Measurements from ENCODE around the gene ACBD5. TPM values are rescaled to one million over a fixed set of nuclear protein-coding genes. Genes with fewer than 3 reads are reported as not detected.
"Not testable (repeated sequence)": the region's sequence is repeated elsewhere in the genome, so short reads cannot be mapped to it uniquely, and the experiment has no call there.

ACBD5 gene
- polyA plus RNA-seq, 1 experiment: 15.7 TPM

DNA sequence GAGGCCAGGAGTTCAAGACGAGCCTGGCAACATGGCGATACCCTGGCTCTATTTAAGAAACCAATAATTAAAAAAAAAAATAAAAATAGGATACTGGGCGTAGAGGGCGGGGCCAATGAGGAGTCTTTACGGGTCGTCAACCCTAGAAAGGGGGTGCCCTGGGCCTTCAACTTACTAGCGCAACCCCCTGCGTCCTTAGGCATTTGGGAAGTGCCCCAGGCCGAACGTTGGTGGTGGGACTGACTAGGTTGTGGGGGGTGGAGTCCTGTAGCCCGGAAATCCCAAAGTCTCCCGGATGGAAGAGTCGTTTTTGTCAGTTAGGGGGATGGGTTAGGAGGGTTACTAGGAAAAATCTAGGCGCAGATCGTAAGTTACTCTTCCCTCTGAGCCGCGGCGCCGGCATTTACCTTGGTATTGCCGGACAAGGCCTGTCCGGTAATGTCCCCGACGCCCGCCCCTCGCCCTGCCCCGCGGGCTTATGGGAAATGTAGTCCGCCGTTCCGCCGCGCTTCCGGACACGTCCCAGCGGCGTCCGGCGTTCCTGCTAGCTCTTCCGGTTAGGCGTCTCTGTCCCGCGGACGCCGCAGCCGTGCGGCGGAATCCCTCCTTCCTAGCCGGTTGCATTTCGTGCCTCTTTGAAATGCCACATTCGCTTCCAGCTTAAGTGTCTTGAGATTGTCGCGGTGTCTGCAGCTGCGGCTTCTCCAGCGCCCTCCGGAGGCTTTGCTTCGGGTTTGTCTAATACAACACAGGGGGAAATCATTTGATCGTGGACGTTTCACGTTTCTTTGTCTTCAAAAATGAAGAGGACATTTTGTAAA is 1.3 kb upstream of the ACBD5 start:
- TF ChIP-seq, protein P1, sequence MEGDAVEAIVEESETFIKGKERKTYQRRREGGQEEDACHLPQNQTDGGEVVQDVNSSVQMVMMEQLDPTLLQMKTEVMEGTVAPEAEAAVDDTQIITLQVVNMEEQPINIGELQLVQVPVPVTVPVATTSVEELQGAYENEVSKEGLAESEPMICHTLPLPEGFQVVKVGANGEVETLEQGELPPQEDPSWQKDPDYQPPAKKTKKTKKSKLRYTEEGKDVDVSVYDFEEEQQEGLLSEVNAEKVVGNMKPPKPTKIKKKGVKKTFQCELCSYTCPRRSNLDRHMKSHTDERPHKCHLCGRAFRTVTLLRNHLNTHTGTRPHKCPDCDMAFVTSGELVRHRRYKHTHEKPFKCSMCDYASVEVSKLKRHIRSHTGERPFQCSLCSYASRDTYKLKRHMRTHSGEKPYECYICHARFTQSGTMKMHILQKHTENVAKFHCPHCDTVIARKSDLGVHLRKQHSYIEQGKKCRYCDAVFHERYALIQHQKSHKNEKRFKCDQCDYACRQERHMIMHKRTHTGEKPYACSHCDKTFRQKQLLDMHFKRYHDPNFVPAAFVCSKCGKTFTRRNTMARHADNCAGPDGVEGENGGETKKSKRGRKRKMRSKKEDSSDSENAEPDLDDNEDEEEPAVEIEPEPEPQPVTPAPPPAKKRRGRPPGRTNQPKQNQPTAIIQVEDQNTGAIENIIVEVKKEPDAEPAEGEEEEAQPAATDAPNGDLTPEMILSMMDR (IDR thresholded peaks at IDR 0.05; ENCODE audit: low read depth, low read length): peak; percentile 29; the same call in 1 of the 2 replicates
- no peaks in the 10 kb centered on the region for H3K27me3 ChIP-seq (ENCODE audit: control insufficient read depth, insufficient read depth, low read length)
- peak overlapping the region; percentile 96 for H3K27ac ChIP-seq (ENCODE audit: low read depth, low read length)
- no peaks in the 10 kb centered on the region for H3K9me3 ChIP-seq (ENCODE audit: control insufficient read depth, insufficient read depth, low read length)
- peak; percentile 81 for DNase-seq (ENCODE audit: low read depth, low spot score)
- H3K4me3 ChIP-seq (ENCODE audit: low read depth, low read length): peak overlapping the region; percentile 84
- CTCF ChIA-PET: interaction anchor here (0.7 to 2.0 kb wide), 3 partner anchors 10 to 88 kb away, joined by 3 to 8 read pairs (median 5); partner anchors contain the start of gene YME1L1
- POLR2A ChIA-PET: interaction anchor here (0.7 to 2.0 kb wide), 4 partner anchors 9 to 262 kb away, joined by 3 to 11 read pairs (median 4); partner anchors contain the start of genes RAB18 and YME1L1

DNA sequence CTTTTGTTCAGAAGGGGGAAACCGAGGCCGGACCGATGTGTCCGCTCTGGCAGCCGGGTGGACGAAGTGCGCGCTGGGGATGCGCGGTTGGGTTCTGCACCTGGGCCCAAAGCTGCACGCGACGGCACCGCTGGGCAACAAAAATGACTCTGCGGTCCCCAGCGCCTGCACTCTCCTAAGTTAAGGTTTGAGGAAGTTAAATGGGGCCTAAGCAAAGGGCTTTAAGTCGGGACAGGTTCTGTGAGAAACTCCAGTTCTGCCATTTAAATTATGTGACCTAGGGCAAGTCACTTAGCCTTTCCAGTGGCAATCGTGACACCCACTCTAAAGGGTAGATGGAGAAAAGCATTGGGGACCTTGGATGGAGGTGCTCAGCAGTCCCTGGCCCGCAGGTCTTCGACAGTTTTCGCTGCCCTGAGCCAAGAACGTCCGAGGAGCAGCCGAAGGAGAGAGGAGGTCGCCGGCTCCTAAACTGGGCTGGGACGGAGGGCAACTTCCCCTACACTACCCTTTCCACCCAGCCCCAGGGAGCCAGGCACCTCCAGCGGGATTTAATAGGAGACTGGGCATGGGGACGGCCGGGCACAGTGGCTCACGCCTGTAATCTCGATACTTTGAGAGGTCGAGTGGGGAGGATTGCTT is 534 bp upstream of the ACBD5 start:
- CTCF ChIA-PET: no interaction called here
- DNase-seq (ENCODE audit: low read depth, low spot score): no peak
- TF ChIP-seq, protein P1 (IDR thresholded peaks at IDR 0.05; ENCODE audit: low read depth, low read length): no peak
- POLR2A ChIA-PET: no interaction called here
- Histone ChIP-seq H3K27me3 (ENCODE audit: control insufficient read depth, insufficient read depth, low read length) (no peaks in the 10 kb centered on the region), H3K4me3 (ENCODE audit: low read depth, low read length) (peak overlapping the region; percentile 84), H3K9me3 (ENCODE audit: control insufficient read depth, insufficient read depth, low read length) (no peaks in the 10 kb centered on the region), H3K27ac (ENCODE audit: low read depth, low read length) (peak overlapping the region; percentile 96)

DNA sequence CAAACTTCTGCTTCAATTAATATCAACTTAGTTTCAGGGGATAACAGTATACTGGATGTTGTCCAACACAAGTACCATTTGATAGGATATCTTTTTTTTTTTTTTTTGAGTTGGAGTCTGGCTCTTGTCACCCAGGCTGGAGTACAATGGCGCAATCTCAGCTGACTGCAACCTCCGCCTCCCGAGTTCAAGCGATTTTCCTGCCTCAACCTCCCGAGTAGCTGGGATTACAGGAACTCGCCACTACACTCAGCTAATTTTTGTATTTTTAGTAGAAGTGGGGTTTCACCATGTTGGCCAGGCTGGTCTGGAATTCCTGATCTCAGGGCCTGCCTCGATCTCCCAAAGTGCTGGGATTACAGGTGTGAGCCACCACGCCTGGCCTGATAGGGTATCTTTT is 3.1 kb downstream of the ACBD5 start:
- CTCF ChIA-PET: interaction anchor here (0.8 to 4.0 kb wide), 2 partner anchors 13 to 16 kb away, joined by 3 to 36 read pairs; no protein-coding TSS in a partner anchor
- H3K27ac ChIP-seq (ENCODE audit: low read depth, low read length); H3K4me3 ChIP-seq (ENCODE audit: low read depth, low read length); POLR2A ChIA-PET; DNase-seq (ENCODE audit: low read depth, low spot score); H3K9me3 ChIP-seq (ENCODE audit: control insufficient read depth, insufficient read depth, low read length); H3K27me3 ChIP-seq (ENCODE audit: control insufficient read depth, insufficient read depth, low read length): not testable (repeated sequence)

DNA sequence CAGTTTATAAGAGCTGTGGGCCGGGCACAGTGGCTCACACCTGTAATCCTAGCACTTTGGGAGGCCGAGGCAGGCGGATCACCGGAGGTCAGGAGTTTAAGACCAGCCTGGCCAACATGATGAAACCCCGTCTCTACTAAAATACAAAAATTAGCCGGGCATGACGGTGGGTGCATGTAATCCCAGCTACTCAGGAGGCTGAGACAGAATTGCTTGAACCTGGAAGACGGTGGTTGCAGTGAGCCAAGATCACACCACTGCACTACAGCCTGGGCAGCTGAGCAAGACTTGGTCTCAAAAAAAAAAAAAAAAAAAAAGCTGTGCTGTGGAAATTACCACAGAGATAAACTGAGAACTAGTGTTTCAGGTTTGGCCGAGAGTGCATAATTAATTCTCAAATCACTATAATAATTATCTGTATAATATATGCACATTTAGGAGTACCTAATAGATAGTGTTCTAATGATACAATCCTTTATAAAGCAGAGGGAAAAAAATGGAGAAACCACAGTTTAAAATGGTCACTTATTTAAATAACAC is 3.9 kb downstream of the ACBD5 start:
- CTCF ChIA-PET: interaction anchor here (1.3 to 4.0 kb wide), 2 partner anchors 12 to 82 kb away, joined by 7 to 36 read pairs; partner anchors contain the start of gene YME1L1
- H3K9me3 ChIP-seq (ENCODE audit: control insufficient read depth, insufficient read depth, low read length); DNase-seq (ENCODE audit: low read depth, low spot score); POLR2A ChIA-PET; H3K4me3 ChIP-seq (ENCODE audit: low read depth, low read length); H3K27ac ChIP-seq (ENCODE audit: low read depth, low read length); H3K27me3 ChIP-seq (ENCODE audit: control insufficient read depth, insufficient read depth, low read length): not testable (repeated sequence)

DNA sequence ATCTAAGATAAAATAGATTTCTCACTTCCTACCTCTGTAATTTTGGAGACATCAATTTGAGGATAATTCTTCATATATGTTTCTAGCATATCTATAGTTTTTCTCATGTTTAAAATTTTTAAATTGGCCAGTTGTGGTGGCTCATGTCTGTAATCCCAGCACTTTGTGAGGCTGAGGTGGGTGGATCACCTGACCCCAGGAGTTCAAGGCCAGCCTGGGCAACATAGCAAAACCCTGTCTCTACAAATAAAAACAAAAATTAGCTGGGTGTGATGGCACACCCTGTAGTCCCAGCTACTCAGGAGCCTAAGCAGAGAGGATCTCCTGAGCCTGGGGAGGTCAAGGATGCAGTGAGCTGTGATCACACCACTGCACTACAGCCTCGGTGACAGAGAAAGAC is 4.9 kb downstream of the ACBD5 start:
- Histone ChIP-seq H3K9me3 (ENCODE audit: control insufficient read depth, insufficient read depth, low read length) (no peaks in the 10 kb centered on the region), H3K4me3 (ENCODE audit: low read depth, low read length) (no peak overlapping the region), H3K27me3 (ENCODE audit: control insufficient read depth, insufficient read depth, low read length) (no peaks in the 10 kb centered on the region), H3K27ac (ENCODE audit: low read depth, low read length) (no peak overlapping the region)
- ChIA-PET POLR2A (no interaction called here), CTCF (interaction anchor here (1.0 to 4.0 kb wide), 5 partner anchors 11 to 128 kb away, joined by 3 to 36 read pairs (median 7); partner anchors contain the start of gene YME1L1)
- TF ChIP-seq, protein P1 (IDR thresholded peaks at IDR 0.05; ENCODE audit: low read depth, low read length): no peak
- no peak for DNase-seq (ENCODE audit: low read depth, low spot score)
